Mucosa of rectum (tissue), 2 donors: ENCODE measurements around the gene TTC7B.

Experiments used
- H3K27ac ChIP-seq, 2 donors: one replicate each; pipeline ENCODE4 v1.7.0; 2013; ENCODE audit warnings: inconsistent platforms in 2 of 2, low read depth in 2 of 2, low read length in 2 of 2
- H3K27me3 ChIP-seq, 2 donors: one replicate each; pipeline ENCODE4 v1.7.0; 2013; ENCODE audit warnings: low read length in 2 of 2; ENCODE audit not compliant: control insufficient read depth in 2 of 2, insufficient read depth in 2 of 2
- H3K36me3 ChIP-seq, 2 donors: one replicate each; pipeline ENCODE4 v1.7.0; 2013; ENCODE audit warnings: low read length in 2 of 2; ENCODE audit not compliant: control insufficient read depth in 2 of 2, insufficient read depth in 2 of 2
- H3K4me1 ChIP-seq, 2 donors: one replicate each; pipeline ENCODE4 v1.7.0; 2013; ENCODE audit warnings: low read length in 2 of 2, mild to moderate bottlenecking in 1 of 2; ENCODE audit not compliant: control insufficient read depth in 2 of 2, insufficient read depth in 2 of 2
- H3K4me3 ChIP-seq, 2 donors: one replicate each; pipeline ENCODE4 v1.7.0; 2013; ENCODE audit warnings: low read length in 2 of 2
- H3K9ac ChIP-seq, 2 donors: one replicate each; pipeline ENCODE4 v1.7.0; 2013; ENCODE audit warnings: low read length in 2 of 2, low read depth in 1 of 2, mild to moderate bottlenecking in 1 of 2
- H3K9me3 ChIP-seq, 2 donors: one replicate each; pipeline ENCODE4 v1.7.0; 2013; ENCODE audit warnings: low read length in 2 of 2; ENCODE audit not compliant: control insufficient read depth in 2 of 2
- donor health status: healthy.
- donor health status: Normal muscosa, but diverticular disease.

TTC7B gene

DNA sequence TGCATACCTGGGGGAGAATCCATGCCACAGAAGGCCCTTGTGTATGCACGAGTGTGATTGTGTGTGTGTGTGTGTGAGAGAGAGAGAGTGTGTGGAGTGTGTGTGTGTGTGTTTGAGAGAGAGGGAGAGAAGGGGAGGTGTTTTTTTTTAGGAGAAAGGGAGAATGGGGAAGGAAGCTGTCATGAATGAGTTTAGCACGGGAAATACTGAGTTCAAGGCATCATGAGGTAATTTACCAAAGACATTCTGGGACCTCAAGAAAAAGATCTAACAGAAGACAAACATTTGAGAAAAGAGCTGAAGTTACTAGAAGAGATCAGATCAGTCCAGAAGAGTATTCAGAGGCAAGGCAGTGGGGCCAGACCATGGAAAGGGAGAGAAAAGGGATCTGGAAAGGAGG, 157.1 kb downstream of the TTC7B start:
- H3K27ac ChIP-seq: no peak overlapping the region
- H3K27me3 ChIP-seq: no peaks in the 10 kb centered on the region
- H3K9ac ChIP-seq: no peak overlapping the region
- H3K9me3 ChIP-seq: no peaks in the 10 kb centered on the region
- peaks cover 18 to 22% of the 10 kb centered on the region in 2 donors for H3K4me1 ChIP-seq
- H3K4me3 ChIP-seq: no peak overlapping the region
- no peaks in the 10 kb centered on the region for H3K36me3 ChIP-seq

DNA sequence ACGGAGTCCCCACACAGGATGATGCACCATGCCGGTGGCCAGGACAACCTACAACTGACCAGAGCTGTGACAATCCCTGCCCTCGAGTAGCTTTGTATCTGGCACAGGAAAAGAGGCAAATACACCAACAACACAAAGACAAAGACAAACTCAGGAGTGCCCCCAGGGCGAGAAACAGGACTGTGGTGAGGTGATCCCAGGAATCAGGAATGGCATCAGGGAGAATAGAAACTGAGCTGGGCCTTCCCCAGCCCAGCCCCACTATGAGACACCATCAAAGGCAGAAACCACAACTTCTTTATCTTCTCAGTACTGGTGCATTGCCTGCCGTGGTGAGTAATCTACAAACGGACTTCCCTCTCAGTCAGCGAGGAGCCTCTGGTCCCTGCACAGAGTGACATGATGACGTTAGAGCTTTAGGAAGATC, 157.7 kb downstream of the TTC7B start:
- Histone ChIP-seq H3K36me3 (no peaks in the 10 kb centered on the region), H3K4me3 (no peak overlapping the region), H3K9me3 (no peaks in the 10 kb centered on the region), H3K27me3 (no peaks in the 10 kb centered on the region), H3K9ac (no peak overlapping the region), H3K4me1 (peaks cover 18 to 22% of the 10 kb centered on the region in 2 donors), H3K27ac (no peak overlapping the region)

DNA sequence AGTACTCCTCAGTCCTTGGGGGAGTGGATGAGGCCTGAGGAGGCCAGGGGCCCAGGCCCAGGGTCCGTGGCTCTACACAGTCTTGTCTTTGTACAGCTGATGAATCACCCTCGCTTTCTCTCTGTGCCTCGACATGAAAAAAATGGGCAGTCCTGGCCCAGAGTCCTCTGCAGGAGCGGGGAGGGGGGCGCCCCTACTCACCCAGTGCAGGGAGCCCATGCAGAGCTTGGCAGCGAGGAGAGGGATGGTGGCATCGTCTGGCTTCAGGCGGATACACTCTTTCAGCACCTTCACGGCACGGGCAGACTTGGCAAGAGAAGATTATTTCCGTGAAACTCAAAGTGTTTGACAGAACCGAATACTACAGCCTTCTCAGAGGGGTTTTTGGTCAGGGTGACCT, 159.3 kb downstream of the TTC7B start:
- Histone ChIP-seq H3K27ac (no peak overlapping the region), H3K4me1 (peaks cover 14 to 16% of the 10 kb centered on the region in 2 donors), H3K27me3 (no peaks in the 10 kb centered on the region), H3K9me3 (no peaks in the 10 kb centered on the region), H3K4me3 (no peak overlapping the region), H3K36me3 (no peaks in the 10 kb centered on the region), H3K9ac (no peak overlapping the region)

DNA sequence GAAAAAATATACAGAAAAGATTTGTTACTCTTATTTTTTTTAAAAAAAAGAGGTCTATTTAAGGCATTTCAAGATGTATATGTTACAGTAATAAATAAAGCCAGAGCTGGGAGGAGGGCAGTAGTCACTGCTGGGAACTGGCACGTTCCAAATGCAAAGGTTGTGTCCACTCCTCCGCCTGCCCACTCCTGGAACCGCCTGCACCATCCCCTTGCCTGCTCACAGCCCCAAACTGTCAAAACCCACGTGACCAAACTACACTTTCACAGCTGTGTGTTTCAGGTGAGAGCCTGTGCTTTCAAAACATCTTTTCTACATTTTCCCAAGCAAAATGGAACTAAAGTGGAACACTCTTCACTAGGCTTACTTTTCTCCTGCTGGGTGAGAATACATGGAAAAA, 160.4 kb downstream of the TTC7B start:
- H3K27ac ChIP-seq: no peak overlapping the region
- no peak overlapping the region for H3K4me3 ChIP-seq
- H3K36me3 ChIP-seq: no peaks in the 10 kb centered on the region
- peaks cover 5 to 8% of the 10 kb centered on the region in 2 donors for H3K4me1 ChIP-seq
- H3K9me3 ChIP-seq: no peaks in the 10 kb centered on the region
- no peak overlapping the region for H3K9ac ChIP-seq
- H3K27me3 ChIP-seq: no peaks in the 10 kb centered on the region

DNA sequence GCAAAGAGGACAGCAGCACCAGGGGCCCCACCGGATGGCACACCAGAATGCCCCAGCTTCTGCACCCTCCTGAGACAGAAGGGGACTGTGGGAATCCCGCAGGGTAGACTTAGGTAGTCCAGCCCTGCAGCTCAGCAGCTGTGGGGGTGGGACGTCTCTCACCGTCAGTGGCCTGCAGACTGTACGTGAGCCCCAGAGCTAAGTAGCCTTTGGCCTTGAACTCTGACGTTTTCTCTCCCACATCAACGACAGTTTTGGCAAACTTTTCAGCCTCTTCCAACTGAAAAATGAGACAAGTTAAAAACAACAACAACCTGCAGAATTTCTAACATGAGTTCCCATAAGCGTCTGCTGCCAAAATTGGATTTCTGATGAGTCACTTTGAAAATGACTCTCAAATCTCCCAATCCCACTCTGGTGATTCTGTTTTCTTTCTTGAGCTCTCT, 161.4 kb downstream of the TTC7B start:
- Histone ChIP-seq H3K27ac (no peak overlapping the region), H3K9me3 (no peaks in the 10 kb centered on the region), H3K27me3 (no peaks in the 10 kb centered on the region), H3K4me3 (no peak overlapping the region), H3K36me3 (no peaks in the 10 kb centered on the region), H3K9ac (no peak overlapping the region), H3K4me1 (peaks cover 0 to 2% of the 10 kb centered on the region in 2 donors)

DNA sequence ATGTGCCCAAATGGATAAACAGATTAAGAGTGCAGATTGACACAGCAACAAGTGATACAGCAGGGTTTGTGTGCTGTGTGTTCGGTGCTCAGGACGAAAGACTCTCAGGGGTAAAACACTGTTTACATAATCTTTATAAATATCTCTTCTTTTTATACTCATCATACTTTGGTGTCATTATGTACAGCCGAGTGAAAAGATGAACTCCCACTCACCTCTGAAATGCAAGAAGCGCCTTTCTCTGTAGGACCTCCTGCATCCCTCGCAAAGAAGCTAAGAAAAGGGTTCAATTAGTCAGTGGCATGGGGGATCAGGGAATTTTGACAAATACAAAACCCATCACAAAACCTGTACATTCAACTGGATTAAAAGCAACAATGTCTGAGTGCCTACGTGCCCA, 163.6 kb downstream of the TTC7B start:
- Histone ChIP-seq H3K9me3 (no peaks in the 10 kb centered on the region), H3K9ac (no peak overlapping the region), H3K4me3 (no peak overlapping the region), H3K27ac (no peak overlapping the region), H3K27me3 (no peaks in the 10 kb centered on the region), H3K4me1 (no peaks in the 10 kb centered on the region), H3K36me3 (no peaks in the 10 kb centered on the region)

DNA sequence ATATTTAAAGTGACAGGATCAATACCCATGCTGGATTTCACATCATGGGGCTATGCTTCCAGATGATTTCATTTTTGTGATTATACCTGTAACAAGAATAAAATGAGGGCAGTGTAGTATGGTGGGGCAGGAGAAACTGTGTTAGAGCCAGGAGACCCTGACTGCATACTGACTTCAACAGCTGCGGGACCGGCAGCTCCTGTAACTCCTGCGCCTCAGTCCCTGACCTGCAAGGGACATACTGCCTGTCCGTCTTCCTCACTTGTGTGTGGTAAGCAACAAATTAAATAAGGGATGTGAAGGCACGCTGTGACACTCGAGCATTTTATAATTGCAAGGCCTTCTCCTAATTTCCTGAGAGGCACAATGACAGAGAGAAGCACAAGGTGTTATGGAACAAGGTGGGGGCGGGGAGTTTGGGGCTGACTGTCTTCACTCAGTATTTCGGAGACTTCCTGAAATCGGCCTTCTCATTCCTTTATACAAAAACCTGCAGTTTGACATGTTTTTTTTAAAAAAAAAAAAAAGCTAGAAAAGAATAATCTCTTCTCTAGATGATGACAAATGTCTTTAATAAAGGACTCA, 164.2 kb downstream of the TTC7B start:
- Histone ChIP-seq H3K9me3 (no peaks in the 10 kb centered on the region), H3K27me3 (no peaks in the 10 kb centered on the region), H3K4me3 (no peak overlapping the region), H3K9ac (no peak overlapping the region), H3K4me1 (no peaks in the 10 kb centered on the region), H3K36me3 (no peaks in the 10 kb centered on the region), H3K27ac (no peak overlapping the region)

DNA sequence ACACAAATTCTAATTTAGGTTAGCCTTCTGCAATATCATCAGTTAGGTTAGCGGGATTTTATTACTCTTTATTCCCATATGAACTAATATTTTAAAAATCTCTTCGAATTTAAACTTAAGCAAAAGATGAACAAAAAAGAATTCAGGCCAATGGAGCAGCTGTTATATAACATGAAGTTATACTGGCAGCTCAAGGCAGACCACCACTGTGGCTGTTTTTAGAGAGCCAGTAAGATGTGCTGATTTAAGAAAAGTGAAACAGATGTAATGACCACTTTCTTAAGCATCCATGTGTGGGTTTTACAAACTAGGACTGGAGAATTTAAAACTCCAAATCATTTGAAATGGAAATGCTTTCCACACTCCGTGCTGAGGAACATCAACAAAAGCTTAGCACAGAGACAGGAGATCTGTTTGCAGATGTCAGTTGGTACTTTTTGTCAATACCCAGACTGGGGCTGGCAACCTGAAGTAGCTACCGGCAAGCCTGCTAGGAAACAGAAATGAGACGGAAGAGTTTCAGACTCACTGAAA, 164.9 kb downstream of the TTC7B start:
- Histone ChIP-seq H3K36me3 (no peaks in the 10 kb centered on the region), H3K9me3 (no peaks in the 10 kb centered on the region), H3K9ac (no peak overlapping the region), H3K4me1 (no peaks in the 10 kb centered on the region), H3K27me3 (no peaks in the 10 kb centered on the region), H3K27ac (no peak overlapping the region), H3K4me3 (no peak overlapping the region)

DNA sequence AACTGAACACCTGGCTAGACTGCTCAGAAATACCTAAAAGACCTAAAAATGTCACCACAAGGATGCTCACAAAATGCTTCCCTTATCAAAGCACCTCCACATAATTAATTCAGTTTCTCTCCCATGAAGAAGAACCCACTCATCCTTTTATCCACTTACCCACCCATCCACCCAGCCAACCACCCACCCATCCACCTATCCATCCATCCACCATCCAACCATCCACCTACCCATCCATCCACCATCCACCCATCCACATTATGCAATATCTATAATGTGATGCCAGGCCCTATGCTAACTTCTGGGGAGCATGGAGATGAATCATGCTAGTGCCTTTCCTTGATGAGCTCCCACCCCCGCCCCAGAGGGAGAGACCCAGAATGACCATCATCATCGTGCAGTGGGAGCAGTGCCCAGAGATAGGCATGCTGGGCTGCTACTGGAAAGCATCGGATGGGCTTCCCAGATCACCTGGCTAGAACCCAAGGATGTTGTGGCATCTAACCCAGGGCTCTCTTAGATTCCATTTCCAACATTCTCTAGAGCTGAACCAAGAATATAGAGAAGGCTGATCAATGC, 166.6 kb downstream of the TTC7B start:
- H3K27me3 ChIP-seq: no peaks in the 10 kb centered on the region
- no peaks in the 10 kb centered on the region for H3K9me3 ChIP-seq
- H3K36me3 ChIP-seq: no peaks in the 10 kb centered on the region
- H3K4me1 ChIP-seq: no peaks in the 10 kb centered on the region
- H3K27ac ChIP-seq: no peak overlapping the region
- H3K9ac ChIP-seq: no peak overlapping the region
- H3K4me3 ChIP-seq: no peak overlapping the region

DNA sequence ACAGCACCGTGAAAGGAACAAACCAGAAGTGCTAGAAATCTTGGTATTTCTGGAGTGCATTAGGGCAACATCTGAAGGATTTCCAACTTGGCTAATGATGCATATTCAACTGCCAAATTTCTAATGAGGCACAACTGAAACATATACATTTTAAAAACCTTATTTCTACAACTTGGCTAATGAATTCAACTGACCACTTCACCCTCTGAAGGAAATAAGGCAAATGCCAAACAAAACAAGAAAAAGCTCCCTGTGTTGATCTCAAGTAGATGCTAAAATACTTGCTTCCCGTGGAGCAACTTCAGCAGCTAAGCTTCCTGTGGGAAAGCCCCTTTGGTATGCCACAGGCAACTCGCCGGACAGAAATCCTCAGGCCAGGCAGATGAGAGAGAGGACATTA, 167.1 kb downstream of the TTC7B start:
- Histone ChIP-seq H3K27me3 (no peaks in the 10 kb centered on the region), H3K36me3 (no peaks in the 10 kb centered on the region), H3K4me3 (no peak overlapping the region), H3K27ac (no peak overlapping the region), H3K9me3 (no peaks in the 10 kb centered on the region), H3K4me1 (no peaks in the 10 kb centered on the region), H3K9ac (no peak overlapping the region)
